Ovary (tissue), 9 donors: ENCODE results near the gene UBC. TPM values are rescaled to one million over a fixed set of nuclear protein-coding genes. Genes with fewer than 3 reads are reported as not detected.

ENCODE experiments used
- DNase-seq, 5 donors: peaks; one replicate each; pipeline ENCODE4 v3.0.0-alpha.2; 2019 to 2020
- H3K27ac ChIP-seq, 2 donors: fragments of 200-600 bp; one replicate each; pipeline versions ENCODE4 v1.5.1 to v1.8.0; 2019 to 2022
- H3K27me3 ChIP-seq: fragments of 200-600 bp; one replicate; pipeline ENCODE4 v1.8.0; 2022
- H3K36me3 ChIP-seq: fragments of 200-600 bp; sonication (generic); one replicate; pipeline ENCODE4 v1.5.1; 2019
- H3K4me1 ChIP-seq: one replicate; pipeline ENCODE4 v1.8.1; 2013; ENCODE audit warnings: mild to moderate bottlenecking, moderate library complexity; ENCODE audit not compliant: insufficient read depth
- H3K4me3 ChIP-seq: fragments of 200-600 bp; sonication (generic); one replicate; pipeline ENCODE4 v1.5.1; 2017
- H3K9me3 ChIP-seq, 2 donors: fragments of 200-600 bp in 1 of 2; sonication (generic) in 1 of 2; one replicate each; pipeline versions ENCODE4 v1.5.1 to v1.8.1; 2013 to 2019; ENCODE audit warnings: mild to moderate bottlenecking in 1 of 2, moderate library complexity in 1 of 2
- EP300 ChIP-seq: sonication (generic); formaldehyde crosslinking; IDR thresholded peaks from one replicate; pipeline ENCODE4 v1.6.1; 2017; ENCODE audit warnings: antibody characterized with exemption
- POLR2A ChIP-seq: fragments of 450-650 bp; IDR thresholded peaks from one replicate; pipeline ENCODE4 v1.6.1; 2017; ENCODE audit warnings: antibody characterized with exemption, mild to moderate bottlenecking, moderate library complexity
- WGBS, 3 donors: extraction: QIAGEN DNeasy Blood & Tissue Kit in 1 of 3; methylation state at CpG; one replicate each; pipeline versions ENCODE4 v1.1.5 to v1.1.7; 2013 to 2017; 5-methylcytosine and 5-hydroxymethylcytosine counted together
- intact Hi-C, 4 donors: fragments of 100-400 bp; cut with DNase I; formaldehyde crosslinking; loops; one replicate each; pipeline versions ENCODE4 v1.11.0 to v1.15.1; 2022 to 2023
- polyA plus RNA-seq, 2 donors: library from polyadenylated mRNA; stranded (reverse); fragments of 200-250 nt in 1 of 2; fragments of 350-450 nt in 1 of 2; fragmentation: Illumina TruSeq in 1 of 2; extraction: RNeasy Lipid Tissue Mini Kit (QIAGEN cat#74804) in 1 of 2; gene quantifications; one replicate each; pipeline ENCODE4 v1.2.3, GENCODE V29; 2013 to 2014
- total RNA-seq, 7 donors: library from RNA; depleted of rRNA in 2 of 7; stranded (reverse); fragments of >200 nt in 2 of 7; fragmentation: NEBNext Ultra II Directional in 3 of 7; extraction: Animal tissue kit (Norgen Biotek cat#: 25700) in 3 of 7; gene quantifications; one replicate each; pipeline versions ENCODE4 v1.1.0 to v1.2.4, GENCODE V29; 2016 to 2023
- TF ChIP-seq, protein P1 (sequence below), 3 donors: fragments of 450-650 bp in 2 of 3; fragments of 200-600 bp in 1 of 3; IDR thresholded peaks; one replicate each; pipeline versions ENCODE4 v1.5.1 to v1.8.0; 2016 to 2022; ENCODE audit warnings: antibody characterized with exemption in 3 of 3, mild to moderate bottlenecking in 1 of 3
- donor health status: DM: no; HTN: no; CAD: no; lungs with moderate emphysema.
- donor health status: DM: no; HTN: no; CAD: no.
- donor health status: Bipolar disorder and iron deficiency.
- donor health status: DM: yes; HTN: yes; CAD: no.
- donor health status: DM: no; HTN: no; CAD: no.
- donor health status: DM: yes; HTN: yes; CAD: no.

The UBC gene
- total and polyA plus RNA-seq, 9 donors, result 775 to 1,330 (median 837) TPM

DNA sequence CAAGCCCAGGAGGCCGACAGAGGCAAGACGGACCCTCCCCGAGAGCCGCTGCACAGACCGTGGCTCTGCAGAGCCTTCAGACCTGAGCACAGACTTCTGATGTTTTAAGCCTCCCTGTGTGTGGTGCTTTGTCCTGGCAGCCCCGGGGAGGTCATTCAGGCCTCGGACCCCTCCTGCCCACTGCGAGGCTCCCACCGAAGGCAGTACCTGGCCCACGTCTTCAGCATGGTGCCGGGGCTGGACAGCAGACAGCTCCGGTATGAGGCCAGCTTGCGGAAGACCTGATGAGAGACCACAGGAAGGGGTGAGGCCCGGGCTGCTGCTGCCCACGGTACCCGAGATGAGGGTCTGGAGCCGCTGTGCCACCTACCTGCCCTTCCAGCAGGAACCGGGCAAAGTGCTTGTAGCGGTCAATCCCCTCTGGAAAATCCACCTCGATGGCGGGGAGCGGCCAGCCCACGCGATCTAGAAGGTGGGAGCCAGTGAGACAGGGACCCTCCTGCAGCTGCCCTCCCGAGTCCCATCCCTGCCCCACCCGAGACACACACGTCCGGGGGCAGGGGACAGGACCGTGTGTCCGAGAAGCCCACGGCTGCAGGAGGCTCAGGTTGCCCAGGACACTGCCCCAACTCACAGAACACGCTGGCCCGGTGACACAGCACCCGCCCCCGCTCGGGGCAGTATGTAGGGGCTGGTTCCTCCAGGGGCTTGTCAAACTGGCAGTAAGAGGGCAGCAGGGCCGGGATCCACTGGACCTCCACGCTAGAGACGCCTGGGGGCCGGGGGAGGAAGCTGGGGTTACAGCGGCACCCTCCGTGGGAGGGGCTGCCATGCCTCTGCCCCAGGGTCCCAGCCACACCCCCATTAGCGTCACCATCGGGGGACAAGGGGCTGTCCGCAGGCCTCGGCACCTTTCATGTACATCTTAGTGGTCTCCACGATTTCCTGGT is 35.6 kb upstream of the UBC start:
- no peak overlapping the region for H3K27ac ChIP-seq
- TF ChIP-seq EP300 (no peak), POLR2A (no peak)
- TF ChIP-seq, protein P1, sequence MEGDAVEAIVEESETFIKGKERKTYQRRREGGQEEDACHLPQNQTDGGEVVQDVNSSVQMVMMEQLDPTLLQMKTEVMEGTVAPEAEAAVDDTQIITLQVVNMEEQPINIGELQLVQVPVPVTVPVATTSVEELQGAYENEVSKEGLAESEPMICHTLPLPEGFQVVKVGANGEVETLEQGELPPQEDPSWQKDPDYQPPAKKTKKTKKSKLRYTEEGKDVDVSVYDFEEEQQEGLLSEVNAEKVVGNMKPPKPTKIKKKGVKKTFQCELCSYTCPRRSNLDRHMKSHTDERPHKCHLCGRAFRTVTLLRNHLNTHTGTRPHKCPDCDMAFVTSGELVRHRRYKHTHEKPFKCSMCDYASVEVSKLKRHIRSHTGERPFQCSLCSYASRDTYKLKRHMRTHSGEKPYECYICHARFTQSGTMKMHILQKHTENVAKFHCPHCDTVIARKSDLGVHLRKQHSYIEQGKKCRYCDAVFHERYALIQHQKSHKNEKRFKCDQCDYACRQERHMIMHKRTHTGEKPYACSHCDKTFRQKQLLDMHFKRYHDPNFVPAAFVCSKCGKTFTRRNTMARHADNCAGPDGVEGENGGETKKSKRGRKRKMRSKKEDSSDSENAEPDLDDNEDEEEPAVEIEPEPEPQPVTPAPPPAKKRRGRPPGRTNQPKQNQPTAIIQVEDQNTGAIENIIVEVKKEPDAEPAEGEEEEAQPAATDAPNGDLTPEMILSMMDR (IDR thresholded peaks at IDR 0.05), result no peak

DNA sequence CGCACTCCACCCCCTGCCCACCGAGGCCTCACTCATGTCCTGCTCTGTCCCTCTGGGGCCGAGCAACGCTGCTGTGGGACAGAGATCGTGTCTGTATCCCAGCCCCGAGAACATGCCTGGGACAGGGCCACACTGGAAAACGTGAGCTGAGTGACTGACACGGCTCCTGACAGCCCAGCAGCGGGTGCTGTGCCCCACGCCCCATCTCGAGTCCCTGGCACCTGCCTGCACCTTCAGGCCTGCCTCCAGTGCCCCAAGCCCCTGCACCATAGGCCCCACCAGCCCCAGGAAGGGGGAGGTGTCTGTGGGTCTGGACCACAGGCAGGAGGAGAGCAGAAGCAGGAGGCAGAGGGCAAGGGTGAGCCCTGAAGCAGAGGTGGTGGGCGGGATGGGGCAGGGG is 34.6 kb upstream of the UBC start:
- TF ChIP-seq EP300, result no peak
- no peak for TF ChIP-seq POLR2A
- TF ChIP-seq, protein P1 (IDR thresholded peaks at IDR 0.05), result no peak
- H3K27me3 ChIP-seq, result no peaks in the 10 kb centered on the region
- H3K27ac ChIP-seq, result no peak overlapping the region
- intact Hi-C loops, result no loop called here
- WGBS, 3 donors, result 92 to 93% (median 92%) methylated on average over 12 of the region's 12 CpGs
- H3K36me3 ChIP-seq, result no peaks in the 10 kb centered on the region
- DNase-seq, result no peak
- no peak overlapping the region for H3K4me3 ChIP-seq
- H3K4me1 ChIP-seq, result no peaks in the 10 kb centered on the region
- H3K9me3 ChIP-seq, result no peaks in the 10 kb centered on the region

More for the DNA sequence above, 35.6 kb upstream of the UBC start:
- H3K4me3 ChIP-seq, result no peak overlapping the region
- DNase-seq, result no peak
- H3K9me3 ChIP-seq, result no peaks in the 10 kb centered on the region
- no peaks in the 10 kb centered on the region for H3K27me3 ChIP-seq
- no peaks in the 10 kb centered on the region for H3K4me1 ChIP-seq
- intact Hi-C loops, result no loop called here
- no peaks in the 10 kb centered on the region for H3K36me3 ChIP-seq
- WGBS, 3 donors, result 91 to 94% (median 92%) methylated on average over 43 to 47 of the region's 47 CpGs

- H3K9me3 ChIP-seq, result no peaks in the 10 kb centered on the region
- DNase-seq, result no peak
- TF ChIP-seq EP300, result no peak
- TF ChIP-seq POLR2A, result no peak
- TF ChIP-seq, protein P1 (IDR thresholded peaks at IDR 0.05), result no peak
- H3K4me3 ChIP-seq, result no peak overlapping the region
- no peaks in the 10 kb centered on the region for H3K4me1 ChIP-seq
- intact Hi-C loops, result no loop called here
- 80 to 87% (median 83%) methylated on average over 20 of the region's 20 CpGs for WGBS, 3 donors
- no peaks in the 10 kb centered on the region for H3K36me3 ChIP-seq
- H3K27ac ChIP-seq, result no peak overlapping the region
- H3K27me3 ChIP-seq, result no peaks in the 10 kb centered on the region
Measured at GRCh38 chr12:124947561-124948398, 33.3 kb upstream of the UBC start.

- TF ChIP-seq POLR2A, result no peak
- TF ChIP-seq, protein P1 (IDR thresholded peaks at IDR 0.05), result no peak
- no peak for TF ChIP-seq EP300
- no peak for DNase-seq
Measured at GRCh38 chr12:124947013-124947412, 32.6 kb upstream of the UBC start.

More at GRCh38 chr12:124947013-124947412, 32.6 kb upstream of the UBC start:
- intact Hi-C loops, result no loop called here
- H3K27me3 ChIP-seq, result no peaks in the 10 kb centered on the region
- no peaks in the 10 kb centered on the region for H3K36me3 ChIP-seq
- H3K4me1 ChIP-seq, result no peaks in the 10 kb centered on the region
- H3K27ac ChIP-seq, result no peak overlapping the region
- no peaks in the 10 kb centered on the region for H3K9me3 ChIP-seq
- no peak overlapping the region for H3K4me3 ChIP-seq
- WGBS, 3 donors, result 75 to 84% (median 79%) methylated on average over 9 to 11 of the region's 11 CpGs
